HG02610 (cell line): ENCODE results near the gene POU3F3.
A peak's percentile ranks its signal among the peaks of the same experiment; 100 is the strongest.

Source experiments
- ATAC-seq: cut with Tn5 transposase; IDR thresholded peaks from one replicate; pipeline ENCODE4 v1.9.1; 2021; ENCODE audit warnings: mild to moderate bottlenecking, moderate library complexity; ENCODE audit not compliant: unreplicated experiment

POU3F3 gene

GRCh38 chr2:104846786-104847585, 6.9 kb upstream of the POU3F3 start:
- ATAC-seq, result no peak

DNA sequence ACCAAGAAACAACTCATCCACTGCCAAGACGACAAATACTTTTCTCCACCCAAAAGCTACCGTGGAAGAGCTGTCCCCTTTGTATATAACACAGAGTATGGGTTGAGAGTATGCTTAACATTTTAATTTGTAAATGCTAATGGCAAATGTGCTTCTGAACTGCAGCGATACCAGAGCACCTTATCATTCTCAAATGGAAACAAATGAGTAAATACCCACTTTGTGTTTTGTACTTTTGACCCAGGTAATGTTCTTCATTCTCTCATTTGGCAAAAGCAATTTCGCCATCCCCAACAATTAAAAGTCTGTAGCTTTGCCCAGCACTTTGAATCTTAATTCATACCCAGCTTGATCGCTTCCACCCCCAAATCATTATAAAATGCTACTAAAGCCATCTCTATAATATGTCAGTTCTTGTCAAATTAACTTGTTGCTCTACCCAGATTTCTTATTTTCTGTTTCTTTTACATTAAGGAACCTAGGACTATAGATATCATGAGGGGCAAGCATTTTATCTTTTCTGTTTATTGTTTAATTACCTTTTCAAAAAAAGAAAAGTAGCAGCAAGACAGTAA, 6.2 kb upstream of the POU3F3 start:
- ATAC-seq, result no peak

- ATAC-seq, result peak; percentile 81
Observed at GRCh38 chr2:104848526-104848925, 5.4 kb upstream of the POU3F3 start.

- ATAC-seq, result no peak
Observed at GRCh38 chr2:104849101-104849500, 4.8 kb upstream of the POU3F3 start.

- peak; percentile 39 for ATAC-seq
Observed at GRCh38 chr2:104849618-104850141, 4.2 kb upstream of the POU3F3 start.

GRCh38 chr2:104850361-104851290, 3.3 kb upstream of the POU3F3 start:
- ATAC-seq, result no peak

DNA sequence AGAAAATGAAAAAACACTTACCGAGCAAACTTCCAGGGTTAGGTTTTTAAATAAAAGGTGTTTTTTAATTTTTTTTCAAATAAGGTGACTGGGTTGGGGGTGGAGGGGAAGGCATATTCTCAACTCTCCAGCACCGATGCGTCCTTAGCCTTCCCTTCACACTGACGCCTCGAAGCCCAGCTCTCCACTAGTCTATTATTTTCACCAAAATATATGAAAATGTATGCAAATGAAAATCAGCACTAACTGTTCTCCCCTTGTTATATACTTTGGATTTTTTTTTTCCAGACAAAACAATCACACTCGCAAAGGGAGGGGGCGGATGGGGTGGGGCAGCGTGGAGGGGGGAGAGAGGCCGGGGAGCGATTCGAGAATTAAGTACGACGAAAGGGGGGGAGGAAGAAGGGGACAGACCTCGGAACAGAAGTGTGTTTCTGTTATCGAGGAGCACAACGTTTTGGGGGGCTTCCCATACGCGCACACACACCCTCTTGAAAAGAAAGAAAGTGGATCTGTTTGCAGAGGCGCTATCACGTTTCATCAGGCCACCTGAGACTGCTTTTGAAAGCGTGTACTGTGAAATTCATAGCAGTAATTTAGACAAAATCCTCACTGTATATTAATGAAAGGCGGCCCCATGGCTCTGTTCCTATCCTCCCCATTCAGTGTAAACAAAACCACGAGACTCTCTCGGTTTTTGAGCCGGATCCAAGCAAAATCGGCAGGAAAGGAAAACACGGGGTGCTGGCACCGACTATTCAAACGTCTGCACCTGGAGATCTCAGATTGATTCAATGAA, 2.4 kb upstream of the POU3F3 start:
- ATAC-seq, result no peak

DNA sequence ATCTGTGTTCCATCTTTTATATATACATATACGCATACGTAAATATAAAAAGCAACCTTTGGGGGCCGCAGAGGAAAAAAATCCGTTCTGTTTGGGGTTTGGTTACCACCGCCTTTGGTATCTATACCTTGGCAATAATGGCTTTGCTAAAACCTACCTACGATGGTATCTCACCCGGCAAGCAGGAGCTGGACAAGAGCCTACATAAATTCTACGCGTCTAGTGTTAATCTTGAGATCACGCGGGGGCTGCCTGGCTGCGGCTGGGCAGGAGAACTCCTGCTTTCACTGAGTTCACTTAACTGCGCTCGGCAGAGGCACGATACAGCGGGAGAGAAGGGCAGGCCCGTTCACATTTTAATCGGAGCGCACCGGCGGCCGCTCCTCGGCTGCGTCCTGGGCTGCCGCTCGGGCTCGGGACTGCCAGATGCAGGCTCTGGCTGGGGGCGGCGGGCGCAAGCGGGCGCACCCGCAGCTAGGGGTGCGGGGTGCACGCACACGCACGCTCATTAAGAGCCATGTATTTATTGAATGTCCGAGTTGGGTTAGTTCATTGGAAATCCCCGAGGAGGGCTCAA, 1.7 kb upstream of the POU3F3 start:
- ATAC-seq, result no peak

- no peak for ATAC-seq
Observed at GRCh38 chr2:104854498-104855220, 744 bp downstream of the POU3F3 start.

DNA sequence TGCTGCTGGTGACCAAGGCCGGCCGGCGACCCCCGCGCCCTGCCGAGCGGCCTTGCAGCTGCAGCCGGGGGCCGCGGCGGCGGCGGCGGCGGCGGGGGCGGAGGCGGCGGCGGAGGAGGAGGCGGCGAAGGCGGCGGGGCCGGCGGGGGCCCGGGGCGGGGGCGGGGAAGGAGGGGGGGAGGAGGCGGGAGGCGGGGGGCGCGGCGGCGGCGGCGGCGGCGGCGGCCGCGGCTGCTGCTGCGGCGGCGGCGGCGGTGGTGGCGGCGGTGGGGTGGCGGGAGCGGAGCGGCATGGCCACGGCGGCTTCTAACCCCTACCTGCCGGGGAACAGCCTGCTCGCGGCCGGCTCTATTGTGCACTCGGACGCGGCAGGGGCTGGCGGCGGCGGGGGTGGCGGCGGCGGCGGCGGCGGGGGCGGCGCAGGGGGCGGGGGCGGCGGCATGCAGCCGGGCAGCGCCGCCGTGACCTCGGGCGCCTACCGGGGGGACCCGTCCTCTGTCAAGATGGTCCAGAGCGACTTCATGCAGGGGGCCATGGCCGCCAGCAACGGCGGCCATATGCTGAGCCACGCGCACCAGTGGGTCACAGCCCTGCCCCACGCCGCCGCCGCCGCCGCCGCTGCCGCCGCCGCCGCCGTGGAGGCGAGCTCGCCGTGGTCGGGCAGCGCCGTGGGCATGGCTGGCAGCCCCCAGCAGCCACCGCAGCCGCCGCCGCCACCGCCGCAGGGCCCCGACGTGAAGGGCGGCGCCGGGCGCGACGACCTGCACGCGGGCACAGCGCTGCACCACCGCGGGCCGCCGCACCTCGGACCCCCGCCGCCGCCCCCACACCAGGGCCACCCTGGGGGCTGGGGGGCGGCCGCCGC, 1.5 kb downstream of the POU3F3 start:
- ATAC-seq, result no peak

DNA sequence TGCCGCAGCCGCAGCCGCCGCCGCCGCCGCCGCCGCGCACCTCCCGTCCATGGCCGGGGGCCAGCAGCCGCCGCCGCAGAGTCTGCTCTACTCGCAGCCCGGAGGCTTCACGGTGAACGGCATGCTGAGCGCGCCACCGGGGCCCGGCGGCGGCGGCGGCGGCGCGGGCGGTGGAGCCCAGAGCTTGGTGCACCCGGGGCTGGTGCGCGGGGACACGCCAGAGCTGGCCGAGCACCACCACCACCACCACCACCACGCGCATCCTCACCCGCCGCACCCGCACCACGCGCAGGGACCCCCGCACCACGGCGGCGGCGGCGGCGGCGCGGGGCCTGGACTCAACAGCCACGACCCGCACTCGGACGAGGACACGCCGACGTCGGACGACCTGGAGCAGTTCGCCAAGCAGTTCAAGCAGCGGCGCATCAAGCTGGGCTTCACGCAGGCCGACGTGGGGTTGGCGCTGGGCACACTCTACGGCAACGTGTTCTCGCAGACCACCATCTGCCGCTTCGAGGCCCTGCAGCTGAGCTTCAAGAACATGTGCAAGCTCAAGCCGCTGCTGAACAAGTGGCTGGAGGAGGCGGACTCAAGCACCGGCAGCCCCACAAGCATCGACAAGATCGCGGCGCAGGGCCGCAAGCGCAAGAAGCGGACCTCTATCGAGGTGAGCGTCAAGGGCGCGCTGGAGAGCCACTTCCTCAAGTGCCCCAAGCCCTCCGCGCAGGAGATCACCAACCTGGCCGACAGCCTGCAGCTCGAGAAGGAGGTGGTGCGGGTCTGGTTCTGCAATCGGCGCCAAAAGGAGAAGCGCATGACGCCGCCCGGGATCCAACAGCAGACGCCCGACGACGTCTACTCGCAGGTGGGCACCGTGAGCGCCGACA, 2.4 kb downstream of the POU3F3 start:
- no peak for ATAC-seq

DNA sequence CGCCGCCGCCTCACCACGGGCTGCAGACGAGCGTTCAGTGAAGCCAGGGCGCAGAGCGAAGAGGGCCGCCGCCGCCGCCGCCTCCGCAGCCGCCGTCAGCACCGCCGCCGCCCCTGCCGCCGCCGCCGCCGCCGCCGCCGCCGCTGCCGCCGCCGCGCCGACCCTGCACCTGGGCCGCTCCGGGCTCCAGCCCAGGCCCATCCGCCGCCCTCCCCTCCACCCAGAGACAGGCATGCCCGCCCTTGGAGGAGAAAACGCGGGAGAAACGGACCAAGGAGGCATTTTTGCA, 3.0 kb downstream of the POU3F3 start:
- no peak for ATAC-seq

DNA sequence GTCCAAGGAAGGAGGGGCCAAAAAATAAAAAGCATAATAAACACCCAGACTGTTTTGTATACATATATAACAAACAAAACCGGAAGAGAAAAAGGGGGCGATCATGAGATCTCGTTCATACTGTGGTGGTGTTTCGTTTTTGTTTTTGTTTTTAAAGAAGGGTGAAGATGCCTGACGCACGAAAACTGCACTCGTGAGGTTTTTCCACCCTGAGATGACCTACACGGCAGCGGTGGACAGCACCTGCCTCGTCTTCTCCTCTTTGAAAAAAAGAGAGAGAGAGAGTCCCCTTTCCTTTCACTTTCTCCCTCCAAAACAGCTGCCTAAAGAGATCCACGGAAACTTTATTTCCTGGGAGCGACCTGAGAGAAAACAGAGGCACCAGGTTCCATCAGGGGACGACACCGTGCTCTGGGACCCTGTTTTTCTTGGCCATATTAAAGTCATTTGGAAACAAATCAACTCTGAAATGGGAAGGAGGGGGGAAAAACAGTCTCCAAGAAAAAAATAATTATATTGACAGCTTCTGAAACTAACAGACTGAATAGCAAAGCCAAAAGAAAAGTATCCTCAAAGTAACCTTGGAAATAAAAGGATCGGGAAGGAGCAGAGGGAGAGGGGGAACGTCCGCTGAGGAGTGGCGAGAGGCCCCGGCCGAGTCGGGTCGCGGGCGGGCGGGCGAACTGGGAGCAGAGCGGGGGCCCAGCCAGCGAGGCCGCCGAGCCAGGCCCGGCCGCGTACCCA, 3.5 kb downstream of the POU3F3 start:
- ATAC-seq, result no peak

GRCh38 chr2:104858006-104858978, 4.4 kb downstream of the POU3F3 start:
- no peak for ATAC-seq

DNA sequence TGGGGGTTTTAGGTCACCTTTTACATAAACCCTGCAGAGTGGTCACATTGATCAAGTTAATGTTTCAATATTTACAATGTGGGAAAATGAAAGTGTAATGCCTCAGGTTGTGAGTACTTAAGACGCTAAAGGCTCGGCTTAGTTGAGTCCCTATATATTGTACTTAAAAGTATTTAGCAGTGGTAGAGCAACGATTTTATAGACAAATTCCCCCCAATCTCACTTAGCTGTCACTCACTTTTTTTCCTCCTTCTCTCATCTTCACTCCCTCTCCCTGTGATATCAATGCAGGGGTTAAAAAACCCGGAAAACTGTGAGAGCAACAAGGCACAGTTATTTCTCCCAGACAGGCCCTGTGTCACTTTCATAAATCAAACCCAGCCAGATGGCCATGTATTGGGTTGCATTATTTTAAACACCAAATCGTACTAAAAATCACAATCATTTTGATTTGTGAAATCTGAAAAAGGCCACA, 5.4 kb downstream of the POU3F3 start:
- no peak for ATAC-seq
